ENCODE results near the gene ARGLU1.

The ARGLU1 gene

GRCh38 chr13:106526738-106527444, 41.0 kb downstream of the ARGLU1 start:
- DNase-seq (ENCODE audit: low read depth in 2 of 2, low spot score in 1 of 2), result no peak

GRCh38 chr13:106525865-106526264, 42.1 kb downstream of the ARGLU1 start:
- DNase-seq (ENCODE audit: low read depth in 2 of 2, low spot score in 1 of 2), result no peak

DNA sequence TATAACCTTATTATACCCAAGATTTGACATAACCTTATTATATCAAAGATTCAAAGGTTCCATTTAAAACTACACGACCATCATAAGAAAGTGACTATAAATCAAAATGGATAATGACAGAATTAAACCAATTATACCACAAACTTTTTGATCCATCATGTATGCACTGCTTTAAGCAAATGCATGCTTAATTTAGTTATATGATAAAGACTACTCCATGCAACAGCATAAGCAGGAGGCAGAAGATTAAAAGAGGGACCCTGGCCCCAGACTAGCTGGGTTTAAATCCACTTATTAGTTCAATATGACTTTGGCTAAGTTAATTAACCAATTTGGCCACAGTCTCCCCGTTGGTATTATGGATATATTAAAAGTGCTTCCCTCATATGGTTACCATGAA, 43.8 kb downstream of the ARGLU1 start:
- DNase-seq (ENCODE audit: low read depth in 2 of 2, low spot score in 1 of 2), result no peak

GRCh38 chr13:106523576-106523975, 44.4 kb downstream of the ARGLU1 start:
- DNase-seq (ENCODE audit: low read depth in 2 of 2, low spot score in 1 of 2), result no peak

DNA sequence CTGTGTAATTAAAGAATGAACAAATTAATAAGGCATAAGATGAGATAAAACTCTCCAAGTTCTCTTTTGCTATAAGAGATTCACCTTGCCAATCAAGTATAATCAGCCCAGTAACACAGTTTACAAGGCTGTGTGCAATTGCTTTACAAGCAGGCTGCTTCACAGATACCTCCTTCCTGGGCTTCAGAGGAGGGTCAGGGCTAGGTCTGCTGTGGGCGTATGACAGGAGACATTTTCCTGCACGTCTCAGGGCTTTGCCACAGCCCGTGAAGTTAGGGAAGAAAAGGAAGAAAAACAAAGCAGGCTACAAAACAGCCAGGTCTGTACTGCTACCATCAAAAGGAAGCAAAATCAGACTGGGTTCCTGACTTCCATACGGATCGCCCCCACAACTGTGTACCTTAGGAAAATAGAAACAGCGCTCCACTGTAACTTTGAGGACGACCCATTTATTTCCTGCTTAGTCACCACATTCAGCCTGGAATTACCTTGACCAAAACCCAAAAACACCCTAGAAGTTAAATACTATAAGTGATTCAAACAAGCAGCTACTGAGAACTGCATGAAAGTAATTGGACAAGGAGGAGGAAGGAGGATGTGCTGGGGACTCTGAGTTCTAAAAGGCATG, 44.9 kb downstream of the ARGLU1 start:
- no peak for DNase-seq (ENCODE audit: low read depth in 2 of 2, low spot score in 1 of 2)

DNA sequence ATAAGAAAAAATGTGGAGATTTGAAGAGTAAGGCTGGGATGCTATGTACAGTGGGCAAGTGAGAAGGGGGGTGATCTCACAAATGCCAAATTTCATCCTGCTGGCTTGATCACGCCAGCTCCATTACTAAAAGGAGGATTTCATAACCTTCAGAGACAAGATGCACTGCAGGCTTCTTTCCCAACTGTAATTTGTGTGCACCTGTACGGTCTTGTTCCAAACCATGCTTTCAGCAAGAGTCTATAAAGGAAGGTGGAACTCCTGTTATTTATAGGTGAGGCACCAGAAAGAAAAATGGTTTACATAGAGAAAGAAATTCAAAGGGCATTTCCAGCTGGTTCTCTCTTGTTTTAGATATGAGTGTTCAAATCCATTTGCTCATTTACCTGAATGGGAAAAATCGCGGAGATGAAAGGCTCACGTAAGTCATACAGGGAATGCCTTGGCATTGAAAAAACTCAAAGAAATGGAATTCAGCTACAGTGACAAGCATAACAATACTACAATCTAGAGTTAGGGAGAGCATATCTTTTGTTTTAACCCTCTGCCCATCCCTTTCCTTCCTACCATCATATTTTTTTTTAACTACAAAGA, 45.7 kb downstream of the ARGLU1 start:
- no peak for DNase-seq (ENCODE audit: low read depth in 2 of 2, low spot score in 1 of 2)

- no peak for DNase-seq (ENCODE audit: low read depth in 2 of 2, low spot score in 1 of 2)
These were observed 46.7 kb downstream of the ARGLU1 start for GRCh38 chr13:106521095-106521799.

DNA sequence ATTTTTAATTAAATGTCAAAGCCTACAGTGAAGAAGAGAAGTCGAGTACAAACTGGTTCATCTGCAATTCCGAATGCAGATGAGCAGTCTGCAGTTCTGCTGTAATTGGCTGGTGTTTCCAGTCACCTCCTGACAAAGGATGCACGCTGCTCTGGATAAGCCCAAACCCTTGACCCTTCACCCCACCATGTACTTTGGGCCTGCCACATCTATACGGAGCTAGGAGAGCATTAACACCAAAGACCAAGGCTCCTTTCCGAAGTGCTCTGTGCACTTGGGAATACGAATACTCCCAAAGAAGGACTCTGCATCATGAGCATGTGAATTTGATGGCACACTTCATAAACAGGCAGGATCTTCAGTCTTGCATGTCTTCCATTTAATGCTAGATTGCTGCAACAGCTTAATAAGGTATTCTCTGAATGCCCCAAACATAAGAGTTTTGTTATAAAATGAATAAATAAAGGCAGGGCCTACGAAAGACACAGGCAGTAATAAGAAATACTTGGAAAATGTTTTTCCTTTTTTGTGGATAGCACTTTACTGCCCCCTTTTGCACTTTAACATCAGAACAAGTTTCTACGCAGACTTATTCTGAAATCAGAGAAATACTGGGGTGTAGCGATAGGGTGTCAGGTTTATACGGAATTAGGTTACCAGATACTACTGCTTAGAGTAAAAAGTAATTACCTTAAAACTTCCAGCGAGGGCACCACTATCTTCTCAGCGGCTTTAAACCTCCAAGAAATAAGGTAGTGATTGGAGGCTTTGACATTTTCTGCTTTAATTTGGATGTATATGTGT, 47.5 kb downstream of the ARGLU1 start:
- DNase-seq (ENCODE audit: low read depth in 2 of 2, low spot score in 1 of 2), result no peak

- DNase-seq (ENCODE audit: low read depth in 2 of 2, low spot score in 1 of 2), result no peak
These were observed 49.4 kb downstream of the ARGLU1 start for GRCh38 chr13:106518512-106518911.

- DNase-seq (ENCODE audit: low read depth in 2 of 2, low spot score in 1 of 2), result no peak
These were observed 50.7 kb downstream of the ARGLU1 start for GRCh38 chr13:106517109-106517847.

DNA sequence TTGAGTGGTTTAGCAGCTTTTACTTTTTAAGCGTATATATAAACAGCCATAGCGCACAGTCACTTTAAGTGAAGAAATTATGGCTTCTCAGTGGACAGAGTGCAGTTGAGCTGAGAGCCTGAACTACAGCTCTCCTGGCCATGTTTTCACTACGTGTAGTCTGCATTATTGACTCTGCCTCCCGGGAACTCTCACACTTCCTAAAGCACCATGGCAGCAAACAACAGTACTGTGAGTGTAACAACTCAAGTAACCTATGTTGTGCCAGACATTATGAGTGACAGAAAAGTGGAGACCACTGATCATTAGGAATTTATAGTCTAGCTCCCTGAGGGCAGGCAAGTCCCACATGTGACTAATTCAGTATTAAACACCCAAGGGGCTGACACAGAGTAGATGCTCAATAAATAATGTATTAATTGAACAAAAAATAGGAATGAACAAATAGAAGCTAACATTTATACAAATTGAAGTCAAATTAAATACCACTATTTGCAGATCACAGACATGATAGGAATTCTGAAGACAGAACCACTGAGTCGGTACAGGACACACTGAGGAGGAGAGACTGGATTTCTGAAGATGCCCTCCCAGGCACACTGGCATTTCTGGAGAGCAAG, 52.2 kb downstream of the ARGLU1 start:
- no peak for DNase-seq (ENCODE audit: low read depth in 2 of 2, low spot score in 1 of 2)

DNA sequence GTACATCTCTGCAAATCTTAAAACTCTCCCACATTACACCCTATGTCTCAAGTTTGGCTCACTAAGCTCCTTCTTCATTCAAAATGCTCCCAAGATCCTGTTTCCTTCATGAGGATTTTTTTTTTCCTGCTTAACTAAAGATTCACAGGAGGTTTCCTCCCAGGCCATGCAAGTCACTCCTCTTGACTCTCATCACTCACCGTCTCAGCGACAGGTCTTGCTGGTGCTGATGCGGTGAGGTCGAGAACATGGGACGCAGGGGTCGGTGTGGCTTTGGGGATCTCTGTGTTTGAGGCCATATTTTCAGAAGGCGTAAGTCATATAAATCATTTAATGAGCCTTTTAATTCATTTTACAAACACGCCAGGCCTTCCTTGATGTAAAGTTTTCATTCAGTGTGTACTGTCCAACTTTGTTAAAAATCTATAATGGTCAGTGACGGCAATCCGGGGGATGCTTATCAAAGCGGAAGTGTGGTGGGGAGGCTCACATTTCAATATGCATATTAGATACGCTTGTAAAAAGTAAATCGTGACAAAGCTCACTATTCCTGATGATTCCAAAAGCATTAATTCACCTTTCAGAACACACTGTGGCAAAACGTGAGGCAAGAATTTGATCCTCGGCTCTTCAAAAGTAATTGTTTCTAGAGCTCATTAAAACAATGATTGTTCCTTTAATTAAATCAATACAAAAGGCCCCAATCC, 52.9 kb downstream of the ARGLU1 start:
- no peak for DNase-seq (ENCODE audit: low read depth in 2 of 2, low spot score in 1 of 2)

DNA sequence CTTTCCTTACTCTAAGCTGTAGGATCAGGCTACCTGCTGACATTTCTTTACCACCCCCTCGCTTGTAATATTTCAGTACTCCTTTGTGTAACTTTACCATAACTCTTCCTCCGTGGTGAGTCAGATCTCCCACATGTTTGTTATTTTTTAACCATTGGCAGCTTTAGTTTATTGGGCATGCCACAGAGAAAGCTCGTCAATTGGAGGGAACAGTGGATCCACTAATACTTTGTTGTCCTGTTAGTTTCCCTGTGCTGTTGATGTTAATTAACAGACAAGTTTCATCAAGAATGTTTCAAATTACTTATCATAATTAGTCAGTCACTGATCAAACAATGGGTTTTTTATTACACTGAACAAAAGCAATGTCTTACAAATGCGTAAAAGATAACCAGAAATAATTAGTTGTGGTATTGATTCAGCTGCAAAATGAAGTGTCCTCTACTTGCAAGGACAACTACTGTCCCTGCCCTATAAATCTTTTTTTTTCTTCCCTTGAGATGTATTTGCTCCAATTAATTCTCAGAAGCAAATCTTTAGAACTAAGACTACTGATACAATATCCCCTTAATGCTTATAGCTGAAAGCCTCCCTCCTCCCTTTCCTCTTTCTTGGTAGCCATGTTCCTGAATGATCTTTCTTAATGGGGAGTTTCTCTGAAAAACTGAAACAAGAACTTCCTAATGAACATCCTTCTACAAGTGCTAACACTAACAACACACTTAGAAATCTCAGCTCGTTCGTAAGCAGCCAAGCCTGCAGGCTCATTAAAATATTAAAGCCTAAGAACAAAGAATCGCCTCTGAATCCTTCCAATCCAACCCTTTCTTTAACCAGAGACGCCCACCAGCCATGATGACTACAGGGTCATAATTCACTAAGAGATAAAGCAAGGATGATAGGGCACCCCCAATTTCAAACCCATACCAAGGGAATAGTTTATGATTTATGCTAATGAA, 54.6 kb downstream of the ARGLU1 start:
- DNase-seq (ENCODE audit: low read depth in 2 of 2, low spot score in 1 of 2), result no peak

DNA sequence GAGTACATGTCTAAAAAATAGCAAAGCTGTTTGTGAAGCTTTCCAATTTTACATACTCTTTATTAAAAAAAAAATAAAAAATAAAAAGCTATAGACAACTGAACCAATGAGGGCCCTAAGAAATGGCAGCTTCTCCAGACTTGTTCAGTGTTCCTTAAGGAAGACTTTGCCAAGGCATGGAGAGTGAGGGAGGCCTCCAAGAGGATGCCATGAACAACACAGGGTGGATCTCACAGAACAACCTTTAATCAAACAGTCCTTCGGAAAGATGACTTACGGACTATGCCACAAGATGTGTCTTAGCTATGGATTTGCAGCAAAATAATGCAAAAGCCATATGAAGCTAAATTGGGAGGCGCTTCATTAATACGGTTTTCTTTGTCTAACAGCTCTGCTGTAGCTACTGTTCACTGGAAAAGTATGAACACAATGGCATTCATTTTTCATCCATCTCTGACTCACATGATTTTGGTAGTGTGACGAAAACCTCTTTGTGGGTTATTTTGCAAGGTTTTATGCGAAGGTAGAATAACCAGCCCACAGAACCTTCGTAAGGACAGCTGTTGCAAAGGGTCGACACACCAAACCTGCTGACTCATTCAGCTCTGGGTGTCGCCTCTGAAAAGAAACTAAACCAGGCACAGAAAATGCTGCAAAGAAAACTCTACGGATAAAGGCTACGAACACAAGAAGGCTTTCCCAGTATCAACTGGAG, 60.2 kb downstream of the ARGLU1 start:
- no peak for DNase-seq (ENCODE audit: low read depth in 2 of 2, low spot score in 1 of 2)

GRCh38 chr13:106506286-106506685, 61.7 kb downstream of the ARGLU1 start:
- DNase-seq (ENCODE audit: low read depth in 2 of 2, low spot score in 1 of 2), result no peak

- DNase-seq (ENCODE audit: low read depth in 2 of 2, low spot score in 1 of 2), result no peak
These were observed 62.2 kb downstream of the ARGLU1 start for GRCh38 chr13:106505732-106506131.

DNA sequence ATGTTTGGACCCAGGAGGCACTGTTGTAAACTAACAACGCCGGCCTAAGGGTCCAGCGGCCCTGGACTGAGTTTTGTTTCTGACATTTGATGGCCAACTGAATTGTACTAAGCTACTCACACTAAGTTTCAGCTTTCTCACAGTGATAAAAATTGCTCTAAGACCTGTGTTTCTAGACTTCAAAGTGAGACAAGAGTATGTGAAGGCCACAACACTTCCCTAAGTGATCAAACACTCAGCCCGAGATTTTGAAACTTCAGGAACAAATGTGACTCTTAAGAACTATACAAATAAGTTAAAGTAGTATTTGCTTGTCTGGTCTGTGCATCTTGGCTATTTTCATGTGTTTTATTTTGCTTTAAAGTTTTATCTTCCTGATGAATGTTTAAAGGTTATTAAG, 62.6 kb downstream of the ARGLU1 start:
- no peak for DNase-seq (ENCODE audit: low read depth in 2 of 2, low spot score in 1 of 2)
